CD4-positive, alpha-beta T cell treated with Interleukin-1 beta for 1 hour (primary cell): Measurements from ENCODE around the gene CTR9.

Experiments
- DNase-seq, 2 donors: peaks; one replicate each; pipeline ENCODE4 v3.0.0-alpha.2; 2020 to 2022

Gene CTR9

GRCh38 chr11:10829139-10829538 lies 78.1 kb downstream of the CTR9 start:
- DNase-seq: no peak
